IPS-15b (cell line): Measurements from ENCODE around the gene MT1HL1.
"Not testable (repeated sequence)": the region's sequence is repeated elsewhere in the genome, so short reads cannot be mapped to it uniquely, and the experiment has no call there.

ENCODE experiments used
- H3K27me3 ChIP-seq: one replicate; pipeline ENCODE4 v1.6.1; 2013; ENCODE audit warnings: low read length; ENCODE audit not compliant: control insufficient read depth, insufficient read depth
- H3K36me3 ChIP-seq: one replicate; pipeline ENCODE4 v1.6.1; 2013; ENCODE audit warnings: low read length; ENCODE audit not compliant: control insufficient read depth, insufficient read depth
- H3K4me1 ChIP-seq: one replicate; pipeline ENCODE4 v1.6.1; 2013; ENCODE audit warnings: mild to moderate bottlenecking, low read length; ENCODE audit not compliant: control insufficient read depth, insufficient read depth
- H3K4me3 ChIP-seq: one replicate; pipeline ENCODE4 v1.5.1; 2013; ENCODE audit warnings: low read depth, low read length
- H3K9ac ChIP-seq: one replicate; pipeline ENCODE4 v1.6.1; 2013; ENCODE audit warnings: low read depth, mild to moderate bottlenecking, low read length
- H3K9me3 ChIP-seq: one replicate; pipeline ENCODE4 v1.6.1; 2013; ENCODE audit warnings: mild to moderate bottlenecking, low read length; ENCODE audit not compliant: control insufficient read depth, insufficient read depth

MT1HL1 gene

GRCh38 chr1:236992449-236992848, 11.8 kb downstream of the MT1HL1 start:
- Histone ChIP-seq H3K4me1 (no peaks in the 10 kb centered on the region), H3K4me3 (no peak overlapping the region), H3K27me3 (no peaks in the 10 kb centered on the region), H3K9ac (no peak overlapping the region), H3K9me3 (no peaks in the 10 kb centered on the region), H3K36me3 (no peaks in the 10 kb centered on the region)

- H3K9me3 ChIP-seq: no peaks in the 10 kb centered on the region
Observed at GRCh38 chr1:236990052-236990445, 14.2 kb downstream of the MT1HL1 start.

GRCh38 chr1:236989290-236990051, 14.8 kb downstream of the MT1HL1 start:
- Histone ChIP-seq H3K27me3 (no peaks in the 10 kb centered on the region), H3K36me3 (no peaks in the 10 kb centered on the region), H3K4me3 (no peak overlapping the region), H3K9me3 (no peaks in the 10 kb centered on the region), H3K4me1 (no peaks in the 10 kb centered on the region), H3K9ac (no peak overlapping the region)

More at GRCh38 chr1:236990052-236990445, 14.2 kb downstream of the MT1HL1 start:
- Histone ChIP-seq H3K9ac (no peak overlapping the region), H3K27me3 (no peaks in the 10 kb centered on the region), H3K4me3 (no peak overlapping the region), H3K4me1 (no peaks in the 10 kb centered on the region), H3K36me3 (no peaks in the 10 kb centered on the region)

GRCh38 chr1:236983818-236984217, 20.4 kb downstream of the MT1HL1 start:
- H3K27me3 ChIP-seq: no peaks in the 10 kb centered on the region
- H3K9ac ChIP-seq: no peak overlapping the region

GRCh38 chr1:236982380-236982779, 21.9 kb downstream of the MT1HL1 start:
- Histone ChIP-seq H3K9me3 (no peaks in the 10 kb centered on the region), H3K4me1 (no peaks in the 10 kb centered on the region), H3K27me3 (no peaks in the 10 kb centered on the region), H3K9ac (no peak overlapping the region), H3K4me3 (no peak overlapping the region), H3K36me3 (no peaks in the 10 kb centered on the region)

More at GRCh38 chr1:236983818-236984217, 20.4 kb downstream of the MT1HL1 start:
- no peaks in the 10 kb centered on the region for H3K36me3 ChIP-seq
- H3K4me3 ChIP-seq: no peak overlapping the region
- H3K9me3 ChIP-seq: no peaks in the 10 kb centered on the region
- H3K4me1 ChIP-seq: no peaks in the 10 kb centered on the region

GRCh38 chr1:236981431-236981830, 22.8 kb downstream of the MT1HL1 start:
- H3K27me3 ChIP-seq, H3K9ac ChIP-seq, H3K36me3 ChIP-seq, H3K9me3 ChIP-seq, H3K4me3 ChIP-seq, H3K4me1 ChIP-seq: not testable (repeated sequence)

GRCh38 chr1:236980673-236981072, 23.6 kb downstream of the MT1HL1 start:
- H3K4me3 ChIP-seq: no peak overlapping the region
- H3K36me3 ChIP-seq: no peaks in the 10 kb centered on the region
- H3K4me1 ChIP-seq: no peaks in the 10 kb centered on the region
- no peak overlapping the region for H3K9ac ChIP-seq
- H3K9me3 ChIP-seq: no peaks in the 10 kb centered on the region
- no peaks in the 10 kb centered on the region for H3K27me3 ChIP-seq

- Histone ChIP-seq H3K36me3 (no peaks in the 10 kb centered on the region), H3K9me3 (no peaks in the 10 kb centered on the region), H3K27me3 (no peaks in the 10 kb centered on the region), H3K9ac (no peak overlapping the region), H3K4me3 (no peak overlapping the region), H3K4me1 (no peaks in the 10 kb centered on the region)
Observed at GRCh38 chr1:236979149-236979900, 24.9 kb downstream of the MT1HL1 start.

GRCh38 chr1:236978740-236979139, 25.5 kb downstream of the MT1HL1 start:
- no peak overlapping the region for H3K9ac ChIP-seq
- no peaks in the 10 kb centered on the region for H3K4me1 ChIP-seq
- no peaks in the 10 kb centered on the region for H3K27me3 ChIP-seq
- H3K36me3 ChIP-seq: no peaks in the 10 kb centered on the region
- H3K9me3 ChIP-seq: no peaks in the 10 kb centered on the region
- no peak overlapping the region for H3K4me3 ChIP-seq

- Histone ChIP-seq H3K9ac (no peak overlapping the region), H3K36me3 (no peaks in the 10 kb centered on the region), H3K27me3 (no peaks in the 10 kb centered on the region), H3K4me3 (no peak overlapping the region), H3K4me1 (no peaks in the 10 kb centered on the region), H3K9me3 (no peaks in the 10 kb centered on the region)
Observed at GRCh38 chr1:236975461-236975860, 28.8 kb downstream of the MT1HL1 start.

- H3K9ac ChIP-seq, H3K4me3 ChIP-seq, H3K4me1 ChIP-seq, H3K27me3 ChIP-seq, H3K36me3 ChIP-seq, H3K9me3 ChIP-seq: not testable (repeated sequence)
Observed at GRCh38 chr1:236974025-236974424, 30.2 kb downstream of the MT1HL1 start.

- no peaks in the 10 kb centered on the region for H3K4me1 ChIP-seq
- H3K9ac ChIP-seq: no peak overlapping the region
- no peaks in the 10 kb centered on the region for H3K36me3 ChIP-seq
- H3K9me3 ChIP-seq: no peaks in the 10 kb centered on the region
- no peak overlapping the region for H3K4me3 ChIP-seq
- no peaks in the 10 kb centered on the region for H3K27me3 ChIP-seq
Observed at GRCh38 chr1:236966636-236967035, 37.6 kb downstream of the MT1HL1 start.
